ENCODE results near the gene DENND1A. TPM values are rescaled to one million over a fixed set of nuclear protein-coding genes. Genes with fewer than 3 reads are reported as not detected.
"Not testable (repeated sequence)": the region's sequence is repeated elsewhere in the genome, so short reads cannot be mapped to it uniquely, and the experiment has no call there.

DENND1A gene
- total and polyA plus RNA-seq, 11 donors = 9.8 to 24.0 (median 14.7) TPM

- Histone ChIP-seq H3K27ac (no peak overlapping the region), H3K9me3 (no peaks in the 10 kb centered on the region), H3K36me3 (no peaks in the 10 kb centered on the region), H3K27me3 (peaks cover 0 to 4% (median 0%) of the 10 kb centered on the region in 9 donors), H3K4me1 (no peaks in the 10 kb centered on the region), H3K4me3 (no peak overlapping the region)
- DNase-seq (no peak), ATAC-seq (no peak)
- TF ChIP-seq CTCF (IDR thresholded peaks at IDR 0.05) = no peak
- TF ChIP-seq POLR2A (IDR thresholded peaks at IDR 0.05) = no peak
- intact Hi-C loops (cut with DNase I) = no loop called here
- 93 to 100% (median 96%) methylated on average over 2 of the region's 2 CpGs for WGBS, 4 donors
These were observed 17.4 kb upstream of the DENND1A start for GRCh38 chr9:123947326-123947725.

- H3K4me3 ChIP-seq = no peak overlapping the region
- intact Hi-C loops (cut with DNase I) = no loop called here
- ATAC-seq = no peak
- 67 to 72% (median 70%) methylated on average over 8 of the region's 8 CpGs for WGBS, 4 donors
- no peaks in the 10 kb centered on the region for H3K4me1 ChIP-seq
- peaks cover 0 to 4% (median 0%) of the 10 kb centered on the region in 9 donors for H3K27me3 ChIP-seq
- no peak for TF ChIP-seq CTCF (IDR thresholded peaks at IDR 0.05)
- TF ChIP-seq POLR2A (IDR thresholded peaks at IDR 0.05) = no peak
- no peak overlapping the region for H3K27ac ChIP-seq
- H3K9me3 ChIP-seq = no peaks in the 10 kb centered on the region
- no peaks in the 10 kb centered on the region for H3K36me3 ChIP-seq
- DNase-seq = no peak
These were observed 16.3 kb upstream of the DENND1A start for GRCh38 chr9:123946101-123946821.

GRCh38 chr9:123945532-123945931 is 15.6 kb upstream of the DENND1A start:
- no peak overlapping the region for H3K4me3 ChIP-seq
- H3K27ac ChIP-seq = no peak overlapping the region
- H3K27me3 ChIP-seq = no peaks in the 10 kb centered on the region
- ATAC-seq (no peak), DNase-seq (no peak)
- TF ChIP-seq POLR2A (IDR thresholded peaks at IDR 0.05) (no peak), CTCF (IDR thresholded peaks at IDR 0.05) (no peak)
- no peaks in the 10 kb centered on the region for H3K36me3 ChIP-seq
- no peaks in the 10 kb centered on the region for H3K9me3 ChIP-seq
- no peaks in the 10 kb centered on the region for H3K4me1 ChIP-seq
- WGBS, 4 donors = 86 to 91% (median 90%) methylated on average over 12 of the region's 12 CpGs
- intact Hi-C loops (cut with DNase I) = no loop called here

GRCh38 chr9:123944464-123944863 is 14.5 kb upstream of the DENND1A start:
- H3K9me3 ChIP-seq; H3K27ac ChIP-seq; ATAC-seq; H3K4me1 ChIP-seq; DNase-seq; intact Hi-C loops (cut with DNase I); H3K27me3 ChIP-seq; H3K36me3 ChIP-seq; H3K4me3 ChIP-seq: not testable (repeated sequence)
- 91 to 95% (median 94%) methylated on average over 8 of the region's 8 CpGs for WGBS, 4 donors

GRCh38 chr9:123943671-123944070 is 13.7 kb upstream of the DENND1A start:
- no peak overlapping the region for H3K27ac ChIP-seq
- no peaks in the 10 kb centered on the region for H3K4me1 ChIP-seq
- no peak for ATAC-seq
- H3K4me3 ChIP-seq = no peak overlapping the region
- 88 to 98% (median 93%) methylated on average over 2 of the region's 2 CpGs for WGBS, 4 donors
- peaks cover 0 to 13% (median 0%) of the 10 kb centered on the region in 9 donors for H3K27me3 ChIP-seq
- DNase-seq = no peak
- no peak for TF ChIP-seq POLR2A (IDR thresholded peaks at IDR 0.05)
- no peak for TF ChIP-seq CTCF (IDR thresholded peaks at IDR 0.05)
- intact Hi-C loops (cut with DNase I) = no loop called here
- H3K36me3 ChIP-seq = no peaks in the 10 kb centered on the region
- no peaks in the 10 kb centered on the region for H3K9me3 ChIP-seq

Measured in heart left ventricle (tissue), 16 donors.